GM21619 (cell line): ENCODE data around the gene ETNK2.

Experiments used
- ATAC-seq: cut with Tn5 transposase; IDR thresholded peaks from one replicate; pipeline ENCODE4 v1.9.1; 2021; ENCODE audit not compliant: unreplicated experiment

ETNK2 gene

GRCh38 chr1:204128464-204128963, 23.3 kb downstream of the ETNK2 start:
- no peak for ATAC-seq

GRCh38 chr1:204127597-204128242, 24.1 kb downstream of the ETNK2 start:
- no peak for ATAC-seq

GRCh38 chr1:204126956-204127355, 24.9 kb downstream of the ETNK2 start:
- ATAC-seq, result no peak

- no peak for ATAC-seq
These were observed 25.5 kb downstream of the ETNK2 start for GRCh38 chr1:204126386-204126785.

- no peak for ATAC-seq
These were observed 26.0 kb downstream of the ETNK2 start for GRCh38 chr1:204125759-204126351.

- ATAC-seq, result no peak
These were observed 27.2 kb downstream of the ETNK2 start for GRCh38 chr1:204124639-204125038.

GRCh38 chr1:204123376-204123775, 28.5 kb downstream of the ETNK2 start:
- ATAC-seq, result no peak

- ATAC-seq, result no peak
These were observed 29.8 kb downstream of the ETNK2 start for GRCh38 chr1:204121840-204122555.

- ATAC-seq, result no peak
These were observed 35.3 kb downstream of the ETNK2 start for GRCh38 chr1:204116539-204116938.

GRCh38 chr1:204115116-204115515, 36.7 kb downstream of the ETNK2 start:
- ATAC-seq, result no peak

GRCh38 chr1:204114606-204115005, 37.2 kb downstream of the ETNK2 start:
- no peak for ATAC-seq

- no peak for ATAC-seq
These were observed 37.9 kb downstream of the ETNK2 start for GRCh38 chr1:204113896-204114295.

- ATAC-seq, result no peak
These were observed 38.7 kb downstream of the ETNK2 start for GRCh38 chr1:204112876-204113730.

- no peak for ATAC-seq
These were observed 40.8 kb downstream of the ETNK2 start for GRCh38 chr1:204110894-204111633.

- no peak for ATAC-seq
These were observed 43.3 kb downstream of the ETNK2 start for GRCh38 chr1:204108312-204109141.

- ATAC-seq, result no peak
These were observed 44.0 kb downstream of the ETNK2 start for GRCh38 chr1:204107892-204108291.

GRCh38 chr1:204106825-204107224, 45.0 kb downstream of the ETNK2 start:
- no peak for ATAC-seq

- no peak for ATAC-seq
These were observed 46.7 kb downstream of the ETNK2 start for GRCh38 chr1:204105131-204105515.

- ATAC-seq, result no peak
These were observed 47.3 kb downstream of the ETNK2 start for GRCh38 chr1:204104331-204105130.
